SK-N-SH (cell line): Measurements from ENCODE around the gene ATP2A2. TPM values are rescaled to one million over a fixed set of nuclear protein-coding genes. Genes with fewer than 3 reads are reported as not detected.

Experiments used
- CTCF ChIA-PET: fragments of 300-600, 350-600 bp; formaldehyde crosslinking; extraction: SDS; loops from one replicate; lab custom pipeline; 2021; lab: Yijun Ruan, JAX
- POLR2A ChIA-PET: fragments of 350-600 bp; sonication (Branson Sonifier 250); formaldehyde crosslinking; extraction: SDS; loops from one replicate; lab custom pipeline; 2020; ENCODE audit warnings: antibody characterized with exemption, inconsistent platforms; lab: Yijun Ruan, JAX
- DNase-seq: peaks from one replicate; pipeline ENCODE4 v3.0.0; 2012
- H2AFZ ChIP-seq: fragments of 200-600 bp; sonication (generic); 2 replicates; pipeline ENCODE4 v1.8.1; 2016; ENCODE audit warnings: antibody characterized with exemption, mild to moderate bottlenecking, low read depth
- H3F3A ChIP-seq: fragments of 200-600 bp; sonication (generic); replicated peaks from 2 replicates; pipeline ENCODE3; 2016; ENCODE audit warnings: antibody characterized with exemption, mild to moderate bottlenecking; ENCODE audit not compliant: insufficient read depth
- H3K27ac ChIP-seq, 2 experiments: fragments of 200-500 bp in 1 of 2; fragments of 200-600 bp in 1 of 2; sonication (Bioruptor generic) in 1 of 2; sonication (generic), shearing (Covaris generic) in 1 of 2; 2 replicates each; pipeline versions ENCODE4 v1.5.1 to v1.6.1; 2014 to 2016; ENCODE audit warnings: low read depth in 2 of 2, inconsistent platforms in 1 of 2, low read length in 1 of 2, mild to moderate bottlenecking in 1 of 2, mixed read lengths in 1 of 2
- H3K27me3 ChIP-seq: fragments of 200-600 bp; sonication (generic), shearing (Covaris generic); 2 replicates; pipeline ENCODE4 v1.6.1; 2016; ENCODE audit warnings: mixed run types; ENCODE audit not compliant: insufficient read depth
- H3K36me3 ChIP-seq, 2 experiments: fragments of 200-500 bp in 1 of 2; fragments of 200-600 bp in 1 of 2; sonication (Bioruptor generic) in 1 of 2; sonication (generic) in 1 of 2; replicated peaks in 1 of 2; 2 replicates each; pipeline versions ENCODE3 to v1.5.1; 2014 to 2016; ENCODE audit warnings: low read length in 1 of 2, mild to moderate bottlenecking in 1 of 2; ENCODE audit not compliant: insufficient read depth in 2 of 2, control insufficient read depth in 1 of 2
- H3K4me1 ChIP-seq, 2 experiments: fragments of 200-500 bp in 1 of 2; fragments of 200-600 bp in 1 of 2; sonication (Bioruptor generic) in 1 of 2; sonication (generic), shearing (Covaris generic) in 1 of 2; 2 replicates each; pipeline versions ENCODE4 v1.5.1 to v1.6.1; 2014 to 2016; ENCODE audit warnings: low read depth in 1 of 2, low read length in 1 of 2, mixed run types in 1 of 2; ENCODE audit not compliant: insufficient read depth in 2 of 2, control insufficient read depth in 1 of 2
- H3K4me2 ChIP-seq: fragments of 200-600 bp; sonication (generic), shearing (Covaris generic); 2 replicates; pipeline ENCODE4 v1.6.1; 2017; ENCODE audit warnings: mixed run types
- H3K4me3 ChIP-seq, 2 experiments: fragments of 200-500 bp in 1 of 2; fragments of 200-600 bp in 1 of 2; sonication (Bioruptor generic) in 1 of 2; sonication (generic), shearing (Covaris generic) in 1 of 2; 2 replicates each; pipeline versions ENCODE4 v1.5.1 to v1.8.1; 2014 to 2016; ENCODE audit warnings: low read depth in 2 of 2, inconsistent platforms in 1 of 2, low read length in 1 of 2, mild to moderate bottlenecking in 1 of 2, mixed read lengths in 1 of 2, moderate library complexity in 1 of 2
- H3K79me2 ChIP-seq: fragments of 200-600 bp; sonication (generic); 2 replicates; pipeline ENCODE4 v1.8.1; 2017; ENCODE audit warnings: mild to moderate bottlenecking; ENCODE audit not compliant: insufficient read depth
- H3K9ac ChIP-seq: fragments of 200-600 bp; sonication (generic); 2 replicates; pipeline ENCODE4 v1.6.1; 2017; ENCODE audit warnings: mixed run types
- H3K9me2 ChIP-seq: fragments of 200-600 bp; sonication (generic); 2 replicates; pipeline ENCODE4 v1.6.1; 2017; ENCODE audit warnings: mixed run types
- H3K9me3 ChIP-seq: fragments of 200-600 bp; sonication (generic); 2 replicates; pipeline ENCODE4 v1.6.1; 2017; ENCODE audit warnings: mixed run types, mild to moderate bottlenecking, moderate library complexity
- H4K20me1 ChIP-seq: fragments of 200-600 bp; sonication (generic); 2 replicates; pipeline ENCODE4 v1.6.1; 2017; ENCODE audit warnings: mild to moderate bottlenecking, mixed run types; ENCODE audit not compliant: insufficient read depth
- CHD2 ChIP-seq: fragments of 150-350 bp; IDR thresholded peaks from 2 replicates; pipeline ENCODE4 v1.6.1; 2018; ENCODE audit warnings: low read length; ENCODE audit not compliant: partially characterized antibody
- EP300 ChIP-seq, 2 experiments: IDR thresholded peaks; 2 replicates each; pipeline versions ENCODE4 v1.4.0 to v1.6.1; 2012; ENCODE audit warnings: borderline replicate concordance in 1 of 2, low read depth in 1 of 2, low read length in 1 of 2
- FOXJ3 ChIP-seq: sonication (generic); formaldehyde crosslinking; IDR thresholded peaks from 2 replicates; pipeline ENCODE4 v1.5.1; 2020; ENCODE audit warnings: mild to moderate bottlenecking, missing genetic modification reagents
- IRF3 ChIP-seq: fragments of 150-350 bp; IDR thresholded peaks from 2 replicates; pipeline ENCODE4 v1.6.1; 2016; ENCODE audit warnings: mild to moderate bottlenecking, low read depth, low read length
- MEF2A ChIP-seq: IDR thresholded peaks from 2 replicates; pipeline ENCODE4 v1.4.0; 2012; ENCODE audit warnings: low read depth, borderline replicate concordance
- NFIC ChIP-seq: IDR thresholded peaks from 2 replicates; pipeline ENCODE4 v1.4.0; 2012; ENCODE audit warnings: borderline replicate concordance
- POLR2AphosphoS5 ChIP-seq: IDR thresholded peaks from 2 replicates; pipeline ENCODE4 v1.6.1; 2012; ENCODE audit warnings: low read depth, low read length
- RCOR1 ChIP-seq: fragments of 150-350 bp; IDR thresholded peaks from 2 replicates; pipeline ENCODE4 v1.6.1; 2017; ENCODE audit warnings: antibody characterized with exemption, low read length
- SIN3A ChIP-seq: IDR thresholded peaks from 2 replicates; pipeline ENCODE4 v1.6.1; 2012; ENCODE audit warnings: low read depth, mild to moderate bottlenecking, low read length, moderate library complexity, borderline replicate concordance
- TCF12 ChIP-seq: IDR thresholded peaks from 2 replicates; pipeline ENCODE4 v1.4.0; 2012
- polyA plus RNA-seq, 3 experiments: library from polyadenylated mRNA; depleted of rRNA; stranded (reverse); fragments of >200 nt; gene quantifications; 2 replicates each; pipeline ENCODE4 v1.2.3, GENCODE V29; 2012
- TF ChIP-seq, protein P1 (sequence below): IDR thresholded peaks from 2 replicates; pipeline ENCODE4 v1.4.0; 2012; ENCODE audit warnings: low read depth
- TF ChIP-seq, protein P2 (sequence below): IDR thresholded peaks from 2 replicates; pipeline ENCODE4 v1.6.1; 2012; ENCODE audit warnings: mild to moderate bottlenecking, low read depth, low read length, moderate library complexity
- TF ChIP-seq, protein P3 (sequence below): IDR thresholded peaks from 2 replicates; pipeline ENCODE4 v1.4.0; 2012; ENCODE audit warnings: low read depth, borderline replicate concordance

The ATP2A2 gene
- polyA plus RNA-seq, 1 of the 3 experiments (the other 2 are of a cell fraction), result 120 TPM

GRCh38 chr12:110330544-110330943 is 49.5 kb downstream of the ATP2A2 start:
- H3K9me2 ChIP-seq, result no peaks in the 10 kb centered on the region
- no peak overlapping the region for H3K27ac ChIP-seq
- peaks cover 8% of the 10 kb centered on the region for H3F3A ChIP-seq
- H3K36me3 ChIP-seq, result peaks cover 80 to 88% of the 10 kb centered on the region in 2 experiments
- DNase-seq, result no peak
- no peak overlapping the region for H3K9ac ChIP-seq
- H3K79me2 ChIP-seq, result peaks cover 87% of the 10 kb centered on the region
- H4K20me1 ChIP-seq, result peaks cover 26% of the 10 kb centered on the region
- no peak overlapping the region for H3K4me2 ChIP-seq
- no peaks in the 10 kb centered on the region for H3K27me3 ChIP-seq
- ChIA-PET POLR2A (no interaction called here), CTCF (interaction anchor here (1.1 to 2.3 kb wide), 4 partner anchors 9 to 101 kb away, joined by 3 to 9 read pairs (median 4); no protein-coding TSS in a partner anchor)
- TF ChIP-seq CHD2 (no peak), NFIC (no peak), IRF3 (no peak), RCOR1 (no peak), SIN3A (no peak), FOXJ3 (CRISPR knock-in tag) (no peak), TCF12 (no peak), POLR2AphosphoS5 (no peak), MEF2A (no peak), EP300 (IDR thresholded peaks at IDR 0.05; ENCODE audit: borderline replicate concordance in 1 of 2, low read depth in 1 of 2, low read length in 1 of 2) (no peak)
- TF ChIP-seq, protein P1, sequence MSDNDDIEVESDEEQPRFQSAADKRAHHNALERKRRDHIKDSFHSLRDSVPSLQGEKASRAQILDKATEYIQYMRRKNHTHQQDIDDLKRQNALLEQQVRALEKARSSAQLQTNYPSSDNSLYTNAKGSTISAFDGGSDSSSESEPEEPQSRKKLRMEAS, result no peak
- TF ChIP-seq, protein P2, sequence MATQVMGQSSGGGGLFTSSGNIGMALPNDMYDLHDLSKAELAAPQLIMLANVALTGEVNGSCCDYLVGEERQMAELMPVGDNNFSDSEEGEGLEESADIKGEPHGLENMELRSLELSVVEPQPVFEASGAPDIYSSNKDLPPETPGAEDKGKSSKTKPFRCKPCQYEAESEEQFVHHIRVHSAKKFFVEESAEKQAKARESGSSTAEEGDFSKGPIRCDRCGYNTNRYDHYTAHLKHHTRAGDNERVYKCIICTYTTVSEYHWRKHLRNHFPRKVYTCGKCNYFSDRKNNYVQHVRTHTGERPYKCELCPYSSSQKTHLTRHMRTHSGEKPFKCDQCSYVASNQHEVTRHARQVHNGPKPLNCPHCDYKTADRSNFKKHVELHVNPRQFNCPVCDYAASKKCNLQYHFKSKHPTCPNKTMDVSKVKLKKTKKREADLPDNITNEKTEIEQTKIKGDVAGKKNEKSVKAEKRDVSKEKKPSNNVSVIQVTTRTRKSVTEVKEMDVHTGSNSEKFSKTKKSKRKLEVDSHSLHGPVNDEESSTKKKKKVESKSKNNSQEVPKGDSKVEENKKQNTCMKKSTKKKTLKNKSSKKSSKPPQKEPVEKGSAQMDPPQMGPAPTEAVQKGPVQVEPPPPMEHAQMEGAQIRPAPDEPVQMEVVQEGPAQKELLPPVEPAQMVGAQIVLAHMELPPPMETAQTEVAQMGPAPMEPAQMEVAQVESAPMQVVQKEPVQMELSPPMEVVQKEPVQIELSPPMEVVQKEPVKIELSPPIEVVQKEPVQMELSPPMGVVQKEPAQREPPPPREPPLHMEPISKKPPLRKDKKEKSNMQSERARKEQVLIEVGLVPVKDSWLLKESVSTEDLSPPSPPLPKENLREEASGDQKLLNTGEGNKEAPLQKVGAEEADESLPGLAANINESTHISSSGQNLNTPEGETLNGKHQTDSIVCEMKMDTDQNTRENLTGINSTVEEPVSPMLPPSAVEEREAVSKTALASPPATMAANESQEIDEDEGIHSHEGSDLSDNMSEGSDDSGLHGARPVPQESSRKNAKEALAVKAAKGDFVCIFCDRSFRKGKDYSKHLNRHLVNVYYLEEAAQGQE, result no peak
- TF ChIP-seq, protein P3, sequence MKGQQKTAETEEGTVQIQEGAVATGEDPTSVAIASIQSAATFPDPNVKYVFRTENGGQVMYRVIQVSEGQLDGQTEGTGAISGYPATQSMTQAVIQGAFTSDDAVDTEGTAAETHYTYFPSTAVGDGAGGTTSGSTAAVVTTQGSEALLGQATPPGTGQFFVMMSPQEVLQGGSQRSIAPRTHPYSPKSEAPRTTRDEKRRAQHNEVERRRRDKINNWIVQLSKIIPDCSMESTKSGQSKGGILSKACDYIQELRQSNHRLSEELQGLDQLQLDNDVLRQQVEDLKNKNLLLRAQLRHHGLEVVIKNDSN, result no peak
- no peak overlapping the region for H3K4me3 ChIP-seq
- no peak overlapping the region for H2AFZ ChIP-seq
- H3K4me1 ChIP-seq, result peaks cover 2 to 9% of the 10 kb centered on the region in 2 experiments; a peak in 2 of 4 replicates
- no peaks in the 10 kb centered on the region for H3K9me3 ChIP-seq
